Immature natural killer cell (primary cell): ENCODE data around the gene AFAP1. TPM values are rescaled to one million over a fixed set of nuclear protein-coding genes. Genes with fewer than 3 reads are reported as not detected.

Experiments
- DNase-seq, 3 donors: peaks; one replicate each; pipeline ENCODE4 v3.0.0; 2022; ENCODE audit warnings: mixed read lengths in 1 of 3
- H3K27ac Mint-ChIP-seq, 6 donors: one replicate each; pipeline ENCODE4 v1.8.0; 2020; ENCODE audit warnings: mixed read lengths in 6 of 6, mild to moderate bottlenecking in 5 of 6, inconsistent platforms in 4 of 6, moderate library complexity in 3 of 6
- H3K27me3 Mint-ChIP-seq, 3 donors: one replicate each; pipeline ENCODE4 v1.8.0; 2020 to 2021; ENCODE audit warnings: low read depth in 3 of 3, mild to moderate bottlenecking in 3 of 3, mixed read lengths in 3 of 3, moderate library complexity in 3 of 3, inconsistent platforms in 1 of 3
- H3K36me3 Mint-ChIP-seq, 3 donors: one replicate each; pipeline ENCODE4 v1.8.0; 2020; ENCODE audit warnings: mixed read lengths in 3 of 3, inconsistent platforms in 2 of 3, mild to moderate bottlenecking in 2 of 3
- H3K4me1 Mint-ChIP-seq, 2 donors: one replicate each; pipeline ENCODE4 v1.8.0; 2020; ENCODE audit warnings: inconsistent platforms in 2 of 2, mild to moderate bottlenecking in 2 of 2, mixed read lengths in 2 of 2, moderate library complexity in 1 of 2
- H3K4me3 Mint-ChIP-seq, 5 donors: one replicate each; pipeline ENCODE4 v1.8.0; 2020; ENCODE audit warnings: mild to moderate bottlenecking in 5 of 5, mixed read lengths in 5 of 5, inconsistent platforms in 3 of 5, moderate library complexity in 3 of 5
- H3K9me3 Mint-ChIP-seq, 6 donors: one replicate each; pipeline ENCODE4 v1.8.0; 2020; ENCODE audit warnings: mild to moderate bottlenecking in 6 of 6, mixed read lengths in 6 of 6, inconsistent platforms in 4 of 6, moderate library complexity in 3 of 6
- polyA plus RNA-seq, 3 donors: library from polyadenylated mRNA; unstranded; fragments of 300-500 nt; fragmentation: Illumina TruSeq; gene quantifications; one replicate each; pipeline ENCODE4 v1.2.3, GENCODE V29; 2021

Gene AFAP1
- polyA plus RNA-seq, 3 donors from 2014 or later: 0.32 to 1.2 TPM; not detected in 1

GRCh38 chr4:7802093-7802726, 137.5 kb downstream of the AFAP1 start:
- peaks cover 1 to 3% (median 2%) of the 10 kb centered on the region in 3 donors for H3K27me3 Mint-ChIP-seq
- DNase-seq: peak; percentile 55 to 68 (median 59)
- H3K36me3 Mint-ChIP-seq: peaks cover 11 to 15% (median 12%) of the 10 kb centered on the region in 3 donors
- H3K4me3 Mint-ChIP-seq: no peak overlapping the region
- H3K9me3 Mint-ChIP-seq: no peaks in the 10 kb centered on the region
- peak overlapping the region in 2 of 6 donors; percentile 17 to 28 for H3K27ac Mint-ChIP-seq
- H3K4me1 Mint-ChIP-seq: peaks cover 1 to 6% of the 10 kb centered on the region in 2 donors

- H3K27ac Mint-ChIP-seq: peak overlapping the region in 1 of 6 donors; percentile 28
Observed at GRCh38 chr4:7801641-7802040, 138.0 kb downstream of the AFAP1 start.

GRCh38 chr4:7801001-7801400, 138.7 kb downstream of the AFAP1 start:
- H3K36me3 Mint-ChIP-seq: peaks cover 14 to 18% (median 15%) of the 10 kb centered on the region in 3 donors
- peaks cover 1 to 6% of the 10 kb centered on the region in 2 donors for H3K4me1 Mint-ChIP-seq
- no peak overlapping the region for H3K27ac Mint-ChIP-seq
- DNase-seq: no peak
- H3K9me3 Mint-ChIP-seq: no peaks in the 10 kb centered on the region
- H3K27me3 Mint-ChIP-seq: peaks cover 0 to 2% (median 1%) of the 10 kb centered on the region in 3 donors
- no peak overlapping the region for H3K4me3 Mint-ChIP-seq

More at GRCh38 chr4:7801641-7802040, 138.0 kb downstream of the AFAP1 start:
- H3K36me3 Mint-ChIP-seq: peaks cover 14 to 18% (median 15%) of the 10 kb centered on the region in 3 donors
- DNase-seq: no peak
- peaks cover 1 to 6% of the 10 kb centered on the region in 2 donors for H3K4me1 Mint-ChIP-seq
- H3K27me3 Mint-ChIP-seq: peaks cover 0 to 2% (median 1%) of the 10 kb centered on the region in 3 donors
- H3K4me3 Mint-ChIP-seq: no peak overlapping the region
- no peaks in the 10 kb centered on the region for H3K9me3 Mint-ChIP-seq

- Mint-ChIP-seq H3K4me1 (peaks cover 1 to 6% of the 10 kb centered on the region in 2 donors), H3K27me3 (peaks cover 0 to 2% (median 1%) of the 10 kb centered on the region in 3 donors), H3K27ac (no peak overlapping the region), H3K4me3 (no peak overlapping the region), H3K9me3 (no peaks in the 10 kb centered on the region), H3K36me3 (peaks cover 14 to 18% (median 15%) of the 10 kb centered on the region in 3 donors)
- DNase-seq: no peak
Observed at GRCh38 chr4:7800410-7800809, 139.3 kb downstream of the AFAP1 start.

- peaks cover 1 to 6% of the 10 kb centered on the region in 2 donors for H3K4me1 Mint-ChIP-seq
- DNase-seq: no peak
- H3K36me3 Mint-ChIP-seq: peaks cover 14 to 18% (median 15%) of the 10 kb centered on the region in 3 donors
- no peaks in the 10 kb centered on the region for H3K9me3 Mint-ChIP-seq
- no peak overlapping the region for H3K27ac Mint-ChIP-seq
- H3K27me3 Mint-ChIP-seq: peaks cover 0 to 2% (median 1%) of the 10 kb centered on the region in 3 donors
- H3K4me3 Mint-ChIP-seq: no peak overlapping the region
Observed at GRCh38 chr4:7799736-7800135, 139.9 kb downstream of the AFAP1 start.

- peaks cover 1 to 6% of the 10 kb centered on the region in 2 donors for H3K4me1 Mint-ChIP-seq
- no peak overlapping the region for H3K4me3 Mint-ChIP-seq
- no peak for DNase-seq
- peaks cover 14 to 18% (median 15%) of the 10 kb centered on the region in 3 donors for H3K36me3 Mint-ChIP-seq
- no peak overlapping the region for H3K27ac Mint-ChIP-seq
- H3K27me3 Mint-ChIP-seq: peaks cover 0 to 2% (median 1%) of the 10 kb centered on the region in 3 donors
- H3K9me3 Mint-ChIP-seq: no peaks in the 10 kb centered on the region
Observed at GRCh38 chr4:7799306-7799705, 140.4 kb downstream of the AFAP1 start.

GRCh38 chr4:7798178-7798995, 141.3 kb downstream of the AFAP1 start:
- Mint-ChIP-seq H3K36me3 (peaks cover 14 to 15% (median 15%) of the 10 kb centered on the region in 3 donors), H3K9me3 (no peaks in the 10 kb centered on the region), H3K27ac (no peak overlapping the region), H3K4me1 (peaks cover 1 to 6% of the 10 kb centered on the region in 2 donors), H3K4me3 (no peak overlapping the region), H3K27me3 (peaks cover 0 to 2% (median 1%) of the 10 kb centered on the region in 3 donors)
- no peak for DNase-seq

GRCh38 chr4:7797330-7797729, 142.3 kb downstream of the AFAP1 start:
- DNase-seq: no peak
- Mint-ChIP-seq H3K36me3 (peaks cover 14 to 15% (median 15%) of the 10 kb centered on the region in 3 donors), H3K27me3 (peaks cover 0 to 1% (median 0%) of the 10 kb centered on the region in 3 donors), H3K9me3 (no peaks in the 10 kb centered on the region), H3K27ac (no peak overlapping the region), H3K4me1 (peaks cover 1 to 5% of the 10 kb centered on the region in 2 donors), H3K4me3 (no peak overlapping the region)

- DNase-seq: no peak
- no peak overlapping the region for H3K4me3 Mint-ChIP-seq
- H3K36me3 Mint-ChIP-seq: peaks cover 14 to 15% (median 15%) of the 10 kb centered on the region in 3 donors
- H3K9me3 Mint-ChIP-seq: no peaks in the 10 kb centered on the region
- H3K27ac Mint-ChIP-seq: no peak overlapping the region
- peaks cover 0 to 2% (median 0%) of the 10 kb centered on the region in 3 donors for H3K27me3 Mint-ChIP-seq
- no peaks in the 10 kb centered on the region for H3K4me1 Mint-ChIP-seq
Observed at GRCh38 chr4:7795983-7796382, 143.7 kb downstream of the AFAP1 start.

- H3K4me3 Mint-ChIP-seq: no peak overlapping the region
- H3K4me1 Mint-ChIP-seq: no peaks in the 10 kb centered on the region
- DNase-seq: no peak
- peaks cover 5 to 8% (median 7%) of the 10 kb centered on the region in 3 donors for H3K36me3 Mint-ChIP-seq
- peaks cover 0 to 2% (median 0%) of the 10 kb centered on the region in 3 donors for H3K27me3 Mint-ChIP-seq
- no peak overlapping the region for H3K27ac Mint-ChIP-seq
- H3K9me3 Mint-ChIP-seq: no peaks in the 10 kb centered on the region
Observed at GRCh38 chr4:7793186-7793585, 146.5 kb downstream of the AFAP1 start.

GRCh38 chr4:7792616-7793015, 147.0 kb downstream of the AFAP1 start:
- no peak overlapping the region for H3K27ac Mint-ChIP-seq
- H3K9me3 Mint-ChIP-seq: no peaks in the 10 kb centered on the region
- H3K27me3 Mint-ChIP-seq: peaks cover 0 to 2% (median 0%) of the 10 kb centered on the region in 3 donors
- no peak for DNase-seq
- no peak overlapping the region for H3K4me3 Mint-ChIP-seq
- no peaks in the 10 kb centered on the region for H3K4me1 Mint-ChIP-seq
- H3K36me3 Mint-ChIP-seq: peaks cover 5 to 7% (median 5%) of the 10 kb centered on the region in 3 donors

- H3K4me3 Mint-ChIP-seq: no peak overlapping the region
- no peaks in the 10 kb centered on the region for H3K36me3 Mint-ChIP-seq
- no peak for DNase-seq
- H3K4me1 Mint-ChIP-seq: no peaks in the 10 kb centered on the region
- no peak overlapping the region for H3K27ac Mint-ChIP-seq
- H3K9me3 Mint-ChIP-seq: no peaks in the 10 kb centered on the region
- H3K27me3 Mint-ChIP-seq: peaks cover 0 to 2% (median 0%) of the 10 kb centered on the region in 3 donors
Observed at GRCh38 chr4:7790999-7791398, 148.7 kb downstream of the AFAP1 start.

GRCh38 chr4:7790023-7790422, 149.6 kb downstream of the AFAP1 start:
- Mint-ChIP-seq H3K4me3 (no peak overlapping the region), H3K4me1 (no peaks in the 10 kb centered on the region), H3K9me3 (no peaks in the 10 kb centered on the region), H3K36me3 (no peaks in the 10 kb centered on the region), H3K27ac (no peak overlapping the region), H3K27me3 (peaks cover 0 to 2% (median 0%) of the 10 kb centered on the region in 3 donors)
- no peak for DNase-seq
